ENCODE results near the gene SLC38A10.

DNA sequence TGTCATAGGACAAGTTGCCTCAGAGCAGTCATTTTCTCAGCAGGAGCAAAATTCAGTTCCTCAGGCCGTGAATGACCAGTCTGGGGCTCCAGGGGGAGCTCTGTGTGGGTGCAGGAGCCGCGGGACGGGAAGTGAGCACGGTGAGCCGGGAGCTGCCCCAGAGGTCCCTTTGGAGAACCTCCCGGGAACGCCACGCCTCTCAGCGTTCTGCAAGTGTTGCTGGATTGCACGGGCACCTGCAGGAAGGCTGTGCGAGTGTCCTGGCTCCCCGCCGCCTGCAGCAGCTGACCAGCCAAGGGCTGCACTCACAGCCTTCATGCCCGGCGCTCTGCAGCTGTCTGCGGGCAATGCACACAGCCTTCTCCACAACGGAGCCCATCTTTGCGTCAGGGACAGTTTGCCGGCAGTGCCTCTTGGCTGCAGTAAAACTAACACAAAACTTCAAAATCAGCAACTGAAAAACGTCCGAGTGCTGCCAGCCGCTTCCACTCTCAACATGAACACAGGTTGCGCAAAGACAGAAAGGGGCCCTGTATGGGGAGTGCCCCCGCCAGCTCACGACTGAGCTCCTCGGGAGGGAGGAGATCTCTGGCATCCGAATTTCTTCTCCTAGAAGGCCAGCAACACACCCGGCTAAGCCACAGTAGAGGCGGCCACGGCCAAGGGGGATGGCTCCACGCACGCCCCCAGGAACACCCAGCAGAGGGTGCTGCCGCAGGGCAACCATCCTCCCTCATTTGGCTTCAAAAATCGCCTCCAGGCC, 40.0 kb downstream of the SLC38A10 start:
- TF ChIP-seq, protein P1, sequence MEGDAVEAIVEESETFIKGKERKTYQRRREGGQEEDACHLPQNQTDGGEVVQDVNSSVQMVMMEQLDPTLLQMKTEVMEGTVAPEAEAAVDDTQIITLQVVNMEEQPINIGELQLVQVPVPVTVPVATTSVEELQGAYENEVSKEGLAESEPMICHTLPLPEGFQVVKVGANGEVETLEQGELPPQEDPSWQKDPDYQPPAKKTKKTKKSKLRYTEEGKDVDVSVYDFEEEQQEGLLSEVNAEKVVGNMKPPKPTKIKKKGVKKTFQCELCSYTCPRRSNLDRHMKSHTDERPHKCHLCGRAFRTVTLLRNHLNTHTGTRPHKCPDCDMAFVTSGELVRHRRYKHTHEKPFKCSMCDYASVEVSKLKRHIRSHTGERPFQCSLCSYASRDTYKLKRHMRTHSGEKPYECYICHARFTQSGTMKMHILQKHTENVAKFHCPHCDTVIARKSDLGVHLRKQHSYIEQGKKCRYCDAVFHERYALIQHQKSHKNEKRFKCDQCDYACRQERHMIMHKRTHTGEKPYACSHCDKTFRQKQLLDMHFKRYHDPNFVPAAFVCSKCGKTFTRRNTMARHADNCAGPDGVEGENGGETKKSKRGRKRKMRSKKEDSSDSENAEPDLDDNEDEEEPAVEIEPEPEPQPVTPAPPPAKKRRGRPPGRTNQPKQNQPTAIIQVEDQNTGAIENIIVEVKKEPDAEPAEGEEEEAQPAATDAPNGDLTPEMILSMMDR (IDR thresholded peaks at IDR 0.05), result peak; percentile 55 to 66 (median 58)
- TF ChIP-seq POLR2AphosphoS5 (IDR thresholded peaks at IDR 0.05) (peak in 1 of 4 donors; percentile 33), EP300 (IDR thresholded peaks at IDR 0.05) (no peak)
